ENCODE results near the gene GPR183.

GRCh38 chr13:99350191-99350590, 43.0 kb upstream of the GPR183 start:
- TF ChIP-seq CTCF (IDR thresholded peaks at IDR 0.05 in 2 of 3, conservative IDR thresholded peaks at IDR 0.05 in 1 of 3; ENCODE audit: control insufficient read depth in 2 of 3, extremely low read depth in 1 of 3, insufficient read depth in 1 of 3, low read depth in 3 of 3, low read length in 3 of 3), result no peak
- TF ChIP-seq CHD1 (IDR thresholded peaks at IDR 0.05; ENCODE audit: low read depth, low read length), result no peak
- no peak for TF ChIP-seq ZSCAN29 (IDR thresholded peaks at IDR 0.05)
- TF ChIP-seq ZNF24 (IDR thresholded peaks at IDR 0.05), result no peak
- no peak for TF ChIP-seq ZNF274 (IDR thresholded peaks at IDR 0.05; ENCODE audit: insufficient read depth, insufficient read length)
- no peak for TF ChIP-seq POLR2A (IDR thresholded peaks at IDR 0.05; ENCODE audit: low read depth, low read length)
- no peak for TF ChIP-seq SIX5 (IDR thresholded peaks at IDR 0.05; ENCODE audit: low read depth, low read length, severe bottlenecking)
- TF ChIP-seq, protein P1, sequence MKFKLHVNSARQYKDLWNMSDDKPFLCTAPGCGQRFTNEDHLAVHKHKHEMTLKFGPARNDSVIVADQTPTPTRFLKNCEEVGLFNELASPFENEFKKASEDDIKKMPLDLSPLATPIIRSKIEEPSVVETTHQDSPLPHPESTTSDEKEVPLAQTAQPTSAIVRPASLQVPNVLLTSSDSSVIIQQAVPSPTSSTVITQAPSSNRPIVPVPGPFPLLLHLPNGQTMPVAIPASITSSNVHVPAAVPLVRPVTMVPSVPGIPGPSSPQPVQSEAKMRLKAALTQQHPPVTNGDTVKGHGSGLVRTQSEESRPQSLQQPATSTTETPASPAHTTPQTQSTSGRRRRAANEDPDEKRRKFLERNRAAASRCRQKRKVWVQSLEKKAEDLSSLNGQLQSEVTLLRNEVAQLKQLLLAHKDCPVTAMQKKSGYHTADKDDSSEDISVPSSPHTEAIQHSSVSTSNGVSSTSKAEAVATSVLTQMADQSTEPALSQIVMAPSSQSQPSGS (IDR thresholded peaks at IDR 0.05; ENCODE audit: low read length), result no peak
- TF ChIP-seq, protein P2, sequence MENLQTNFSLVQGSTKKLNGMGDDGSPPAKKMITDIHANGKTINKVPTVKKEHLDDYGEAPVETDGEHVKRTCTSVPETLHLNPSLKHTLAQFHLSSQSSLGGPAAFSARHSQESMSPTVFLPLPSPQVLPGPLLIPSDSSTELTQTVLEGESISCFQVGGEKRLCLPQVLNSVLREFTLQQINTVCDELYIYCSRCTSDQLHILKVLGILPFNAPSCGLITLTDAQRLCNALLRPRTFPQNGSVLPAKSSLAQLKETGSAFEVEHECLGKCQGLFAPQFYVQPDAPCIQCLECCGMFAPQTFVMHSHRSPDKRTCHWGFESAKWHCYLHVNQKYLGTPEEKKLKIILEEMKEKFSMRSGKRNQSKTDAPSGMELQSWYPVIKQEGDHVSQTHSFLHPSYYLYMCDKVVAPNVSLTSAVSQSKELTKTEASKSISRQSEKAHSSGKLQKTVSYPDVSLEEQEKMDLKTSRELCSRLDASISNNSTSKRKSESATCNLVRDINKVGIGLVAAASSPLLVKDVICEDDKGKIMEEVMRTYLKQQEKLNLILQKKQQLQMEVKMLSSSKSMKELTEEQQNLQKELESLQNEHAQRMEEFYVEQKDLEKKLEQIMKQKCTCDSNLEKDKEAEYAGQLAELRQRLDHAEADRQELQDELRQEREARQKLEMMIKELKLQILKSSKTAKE (IDR thresholded peaks at IDR 0.05; ENCODE audit: low read depth, poor library complexity, severe bottlenecking), result no peak
- no peak for TF ChIP-seq POLR2AphosphoS5 (IDR thresholded peaks at IDR 0.05; ENCODE audit: low read length)

Measured in GM12878 (cell line).